Thoracic aorta (tissue), 2 donors: Measurements from ENCODE around the gene KRTAP4-9. TPM values are rescaled to one million over a fixed set of nuclear protein-coding genes. Genes with fewer than 3 reads are reported as not detected.
"Not testable (repeated sequence)": the region's sequence is repeated elsewhere in the genome, so short reads cannot be mapped to it uniquely, and the experiment has no call there.

Experiments used
- ATAC-seq: fragments of 150-250 bp; one replicate; pipeline ENCODE4 v1.8.0; 2017; ENCODE audit warnings: low read depth; ENCODE audit not compliant: insufficient number of reproducible peaks, low FRiP score
- DNase-seq: peaks from one replicate; pipeline ENCODE4 v3.0.0-alpha.2; 2020; ENCODE audit warnings: low spot score
- H3K27ac ChIP-seq, 2 donors: fragments of 200-600 bp; sonication (generic); 1 replicate in 1 of 2; 2 replicates in 1 of 2; pipeline ENCODE4 v1.5.1; 2016; ENCODE audit warnings: mild to moderate bottlenecking in 2 of 2, moderate library complexity in 2 of 2
- H3K27me3 ChIP-seq: fragments of 200-600 bp; sonication (generic); replicated peaks from 2 replicates; pipeline ENCODE4 v1.6.0; 2016; ENCODE audit warnings: mild to moderate bottlenecking; ENCODE audit not compliant: insufficient read depth
- H3K36me3 ChIP-seq: fragments of 200-600 bp; sonication (generic); one replicate; pipeline ENCODE4 v1.5.1; 2016
- H3K4me1 ChIP-seq, 2 donors: fragments of 200-600 bp; sonication (generic); 1 replicate in 1 of 2; 2 replicates in 1 of 2; pipeline versions ENCODE4 v1.5.1 to v1.6.0; 2016; ENCODE audit warnings: low read depth in 2 of 2, mild to moderate bottlenecking in 1 of 2; ENCODE audit not compliant: control insufficient read depth in 1 of 2
- H3K4me3 ChIP-seq: fragments of 200-600 bp; sonication (generic); 2 replicates; pipeline ENCODE4 v1.5.1; 2016; ENCODE audit warnings: mild to moderate bottlenecking
- H3K9me3 ChIP-seq: fragments of 200-600 bp; sonication (generic); 2 replicates; pipeline ENCODE4 v1.5.1; 2016
- CTCF ChIP-seq: fragments of 200-600 bp; sonication (generic); IDR thresholded peaks from one replicate; pipeline ENCODE4 v1.5.1; 2019; ENCODE audit warnings: antibody characterized with exemption
- total RNA-seq, 2 donors: library from RNA; depleted of rRNA; stranded (reverse); fragments of >200 nt; gene quantifications; one replicate each; pipeline versions ENCODE4 v1.1.0 to v1.2.3, GENCODE V29; 2016

KRTAP4-9 gene
- total RNA-seq, 2 donors from 2014 or later = not detected

- ATAC-seq = no peak
These were observed 35.4 kb downstream of the KRTAP4-9 start, which contains the start of gene KRTAP4-6 for GRCh38 chr17:41140360-41141131. TSS of gene KRTAP4-6 (minus strand) at chr17:41140544. CDS start at chr17:41140487, 57 bp downstream.

GRCh38 chr17:41141361-41141760, 36.2 kb downstream of the KRTAP4-9 start:
- DNase-seq (no peak), ATAC-seq (no peak)
- no peaks in the 10 kb centered on the region for H3K27me3 ChIP-seq
- TF ChIP-seq CTCF = no peak
- peaks cover 5% of the 10 kb centered on the region for H3K9me3 ChIP-seq
- no peaks in the 10 kb centered on the region for H3K4me1 ChIP-seq
- H3K36me3 ChIP-seq = no peaks in the 10 kb centered on the region
- H3K27ac ChIP-seq = no peak overlapping the region
- no peak overlapping the region for H3K4me3 ChIP-seq

More at GRCh38 chr17:41140360-41141131, 35.4 kb downstream of the KRTAP4-9 start, which contains the start of gene KRTAP4-6:
- H3K27ac ChIP-seq = no peak within 1 kb of the TSS
- no peaks in the 10 kb centered on the region for H3K4me1 ChIP-seq
- H3K4me3 ChIP-seq = no peak within 1 kb of the TSS
- no peak for TF ChIP-seq CTCF
- no peak for DNase-seq
- no peaks in the 10 kb centered on the region for H3K27me3 ChIP-seq
- no peaks in the 10 kb centered on the region for H3K36me3 ChIP-seq
- H3K9me3 ChIP-seq = peaks cover 5% of the 10 kb centered on the region

GRCh38 chr17:41144846-41145245, 39.7 kb downstream of the KRTAP4-9 start:
- H3K9me3 ChIP-seq = peaks cover 5% of the 10 kb centered on the region
- ATAC-seq = no peak
- no peak overlapping the region for H3K4me3 ChIP-seq
- no peaks in the 10 kb centered on the region for H3K36me3 ChIP-seq
- H3K27ac ChIP-seq = no peak overlapping the region
- H3K27me3 ChIP-seq = no peaks in the 10 kb centered on the region
- no peak for DNase-seq
- no peak for TF ChIP-seq CTCF
- no peaks in the 10 kb centered on the region for H3K4me1 ChIP-seq

GRCh38 chr17:41145261-41145660, 40.1 kb downstream of the KRTAP4-9 start:
- DNase-seq (no peak), ATAC-seq (no peak)
- no peak overlapping the region for H3K27ac ChIP-seq
- no peak for TF ChIP-seq CTCF
- H3K4me3 ChIP-seq = no peak overlapping the region
- H3K36me3 ChIP-seq = no peaks in the 10 kb centered on the region
- H3K9me3 ChIP-seq = peaks cover 5% of the 10 kb centered on the region
- no peaks in the 10 kb centered on the region for H3K4me1 ChIP-seq
- H3K27me3 ChIP-seq = no peaks in the 10 kb centered on the region

GRCh38 chr17:41147531-41148204, 42.5 kb downstream of the KRTAP4-9 start:
- Histone ChIP-seq H3K36me3 (no peaks in the 10 kb centered on the region), H3K4me1 (no peaks in the 10 kb centered on the region), H3K4me3 (no peak overlapping the region), H3K9me3 (peaks cover 5% of the 10 kb centered on the region), H3K27ac (no peak overlapping the region), H3K27me3 (no peaks in the 10 kb centered on the region)
- no peak for ATAC-seq
- TF ChIP-seq CTCF = no peak
- no peak for DNase-seq

GRCh38 chr17:41148971-41149651, 43.9 kb downstream of the KRTAP4-9 start:
- not testable (repeated sequence) for H3K9me3 ChIP-seq, ATAC-seq, DNase-seq, H3K36me3 ChIP-seq, H3K4me3 ChIP-seq, H3K4me1 ChIP-seq, H3K27ac ChIP-seq, H3K27me3 ChIP-seq
